ENCODE data around the gene CMSS1. TPM values are rescaled to one million over a fixed set of nuclear protein-coding genes. Genes with fewer than 3 reads are reported as not detected.

The CMSS1 gene
- total RNA-seq, 1 donor from 2014 or later = 41.1 TPM

DNA sequence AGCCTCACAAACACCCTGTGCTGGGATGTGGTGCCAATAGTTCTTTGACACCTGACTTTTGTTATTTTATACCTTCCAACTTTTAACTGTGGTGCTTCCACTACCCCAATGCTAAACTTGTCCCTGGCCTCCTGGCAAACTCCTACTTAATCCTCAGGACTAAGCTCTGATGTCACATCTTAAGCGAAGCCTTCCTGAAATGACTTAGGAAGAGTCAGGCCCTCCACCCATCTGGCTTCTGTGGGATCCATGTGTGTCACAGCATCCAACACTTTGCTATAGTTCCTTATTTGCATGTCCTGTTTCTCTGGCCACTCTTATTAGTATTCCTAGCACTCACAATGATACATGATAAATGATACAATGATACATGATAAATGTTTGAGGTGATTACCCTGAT, 163.5 kb downstream of the CMSS1 start:
- ChIA-PET POLR2A (no interaction called here), CTCF (no interaction called here)
- TF ChIP-seq, protein P1, sequence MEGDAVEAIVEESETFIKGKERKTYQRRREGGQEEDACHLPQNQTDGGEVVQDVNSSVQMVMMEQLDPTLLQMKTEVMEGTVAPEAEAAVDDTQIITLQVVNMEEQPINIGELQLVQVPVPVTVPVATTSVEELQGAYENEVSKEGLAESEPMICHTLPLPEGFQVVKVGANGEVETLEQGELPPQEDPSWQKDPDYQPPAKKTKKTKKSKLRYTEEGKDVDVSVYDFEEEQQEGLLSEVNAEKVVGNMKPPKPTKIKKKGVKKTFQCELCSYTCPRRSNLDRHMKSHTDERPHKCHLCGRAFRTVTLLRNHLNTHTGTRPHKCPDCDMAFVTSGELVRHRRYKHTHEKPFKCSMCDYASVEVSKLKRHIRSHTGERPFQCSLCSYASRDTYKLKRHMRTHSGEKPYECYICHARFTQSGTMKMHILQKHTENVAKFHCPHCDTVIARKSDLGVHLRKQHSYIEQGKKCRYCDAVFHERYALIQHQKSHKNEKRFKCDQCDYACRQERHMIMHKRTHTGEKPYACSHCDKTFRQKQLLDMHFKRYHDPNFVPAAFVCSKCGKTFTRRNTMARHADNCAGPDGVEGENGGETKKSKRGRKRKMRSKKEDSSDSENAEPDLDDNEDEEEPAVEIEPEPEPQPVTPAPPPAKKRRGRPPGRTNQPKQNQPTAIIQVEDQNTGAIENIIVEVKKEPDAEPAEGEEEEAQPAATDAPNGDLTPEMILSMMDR (IDR thresholded peaks at IDR 0.05) = no peak
- Mint-ChIP-seq H3K9me3 (peaks cover 4% of the 10 kb centered on the region), H3K27me3 (no peaks in the 10 kb centered on the region), H3K4me3 (no peak overlapping the region), H3K36me3 (ENCODE audit: low read depth) (peaks cover 5% of the 10 kb centered on the region), H3K4me1 (peaks cover 11% of the 10 kb centered on the region), H3K27ac (no peak overlapping the region)
- DNase-seq (no peak), ATAC-seq (ENCODE audit: low read depth) (no peak)
- intact Hi-C loops (cut with micrococcal nuclease) = no loop called here

DNA sequence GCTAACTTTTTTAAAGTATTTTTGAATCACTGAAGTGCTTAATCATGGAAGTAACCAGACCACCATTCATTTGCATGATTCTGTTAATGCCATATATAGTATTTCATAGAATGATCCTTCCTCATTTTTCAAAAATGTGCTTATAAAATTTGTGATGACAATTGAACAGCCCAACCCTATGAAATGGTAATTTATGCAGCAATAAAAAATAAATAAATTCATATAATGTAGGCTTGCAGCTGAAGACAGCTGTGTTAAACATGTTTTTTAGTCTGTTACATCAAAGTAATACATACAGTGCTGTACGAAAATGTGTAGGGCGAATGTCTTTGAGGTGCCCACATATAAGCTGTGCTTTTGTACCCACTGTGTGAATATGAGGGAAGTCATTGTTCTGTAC, 165.0 kb downstream of the CMSS1 start:
- TF ChIP-seq, protein P1 (IDR thresholded peaks at IDR 0.05) = no peak
- no peaks in the 10 kb centered on the region for H3K27me3 Mint-ChIP-seq
- H3K27ac Mint-ChIP-seq = no peak overlapping the region
- peaks cover 9% of the 10 kb centered on the region for H3K4me1 Mint-ChIP-seq
- ChIA-PET POLR2A (no interaction called here), CTCF (interaction anchor here (1.2 kb wide), 1 partner anchor 10 kb away, joined by 3 read pairs; no protein-coding TSS in a partner anchor)
- no peak for ATAC-seq (ENCODE audit: low read depth)
- H3K9me3 Mint-ChIP-seq = no peaks in the 10 kb centered on the region
- intact Hi-C loops (cut with micrococcal nuclease) = no loop called here
- H3K36me3 Mint-ChIP-seq (ENCODE audit: low read depth) = peaks cover 3% of the 10 kb centered on the region
- no peak overlapping the region for H3K4me3 Mint-ChIP-seq
- no peak for DNase-seq

DNA sequence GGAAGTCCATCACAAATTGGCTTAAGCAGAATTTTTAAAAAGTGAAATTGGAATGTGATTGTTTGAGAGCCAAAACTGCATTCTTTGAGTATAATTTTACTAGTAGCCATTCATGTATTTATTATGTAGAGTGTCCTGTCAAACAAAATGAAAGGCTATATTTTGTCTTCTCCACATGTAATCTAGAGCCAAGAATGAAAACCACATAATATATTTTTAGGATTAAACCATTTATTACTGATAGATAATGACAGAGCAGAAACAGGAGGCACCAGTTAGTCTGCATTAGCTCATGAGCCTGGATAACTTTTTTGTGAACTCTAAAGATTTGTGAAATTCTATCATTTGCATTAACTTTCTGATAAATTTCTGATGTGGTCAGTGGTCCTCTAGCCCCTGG, 166.5 kb downstream of the CMSS1 start:
- TF ChIP-seq, protein P1 (IDR thresholded peaks at IDR 0.05) = no peak
- no peaks in the 10 kb centered on the region for H3K9me3 Mint-ChIP-seq
- DNase-seq = no peak
- H3K4me1 Mint-ChIP-seq = peaks cover 5% of the 10 kb centered on the region
- ATAC-seq (ENCODE audit: low read depth) = no peak
- no peak overlapping the region for H3K27ac Mint-ChIP-seq
- ChIA-PET CTCF (no interaction called here), POLR2A (no interaction called here)
- H3K27me3 Mint-ChIP-seq = no peaks in the 10 kb centered on the region
- intact Hi-C loops (cut with micrococcal nuclease) = no loop called here
- H3K4me3 Mint-ChIP-seq = no peak overlapping the region
- peaks cover 3% of the 10 kb centered on the region for H3K36me3 Mint-ChIP-seq (ENCODE audit: low read depth)

DNA sequence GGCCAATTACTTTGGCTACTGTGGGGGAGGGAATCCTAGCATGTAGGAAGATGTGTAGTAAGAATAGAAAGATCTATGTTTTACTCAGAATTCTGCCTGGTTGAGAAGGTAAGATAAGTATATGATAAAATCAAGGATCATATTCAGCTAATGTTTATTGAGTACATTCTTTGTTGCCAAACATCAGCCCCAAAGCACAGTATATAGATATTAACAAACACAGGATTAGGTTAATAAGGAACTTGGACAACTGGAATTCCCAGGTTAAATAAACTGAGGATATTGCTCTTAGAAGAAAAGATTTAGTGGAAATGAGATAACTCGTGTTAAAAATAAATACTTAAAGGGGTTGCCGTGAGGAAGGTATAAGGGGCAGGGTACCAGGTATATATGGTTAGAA, 167.0 kb downstream of the CMSS1 start:
- H3K27me3 Mint-ChIP-seq = no peaks in the 10 kb centered on the region
- H3K27ac Mint-ChIP-seq = no peak overlapping the region
- no peak for ATAC-seq (ENCODE audit: low read depth)
- peaks cover 3% of the 10 kb centered on the region for H3K36me3 Mint-ChIP-seq (ENCODE audit: low read depth)
- peaks cover 8% of the 10 kb centered on the region for H3K4me1 Mint-ChIP-seq
- ChIA-PET POLR2A (no interaction called here), CTCF (no interaction called here)
- H3K9me3 Mint-ChIP-seq = no peaks in the 10 kb centered on the region
- intact Hi-C loops (cut with micrococcal nuclease) = no loop called here
- DNase-seq = no peak
- TF ChIP-seq, protein P1 (IDR thresholded peaks at IDR 0.05) = no peak
- no peak overlapping the region for H3K4me3 Mint-ChIP-seq

DNA sequence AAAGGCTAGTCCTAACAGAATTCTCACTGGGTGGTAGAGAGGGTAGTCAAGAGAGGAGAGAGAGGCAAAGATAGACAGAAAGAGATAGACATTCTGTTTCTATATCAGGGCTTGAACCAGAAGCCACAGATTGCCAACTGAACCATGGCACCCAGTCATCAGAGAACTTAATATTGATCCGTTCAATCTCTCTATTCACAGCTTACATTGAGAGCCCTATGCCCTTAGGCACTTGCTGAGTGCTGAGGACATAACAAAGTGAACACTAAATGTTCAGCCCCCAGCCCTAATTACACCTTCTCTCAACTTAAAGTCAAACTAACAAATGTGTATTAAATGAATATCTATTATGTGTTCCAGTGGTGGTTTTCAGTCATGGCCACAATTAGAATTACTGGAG, 172.5 kb downstream of the CMSS1 start:
- Mint-ChIP-seq H3K27me3 (no peaks in the 10 kb centered on the region), H3K9me3 (peaks cover 14% of the 10 kb centered on the region), H3K4me1 (peaks cover 16% of the 10 kb centered on the region), H3K27ac (no peak overlapping the region), H3K36me3 (ENCODE audit: low read depth) (peaks cover 14% of the 10 kb centered on the region), H3K4me3 (no peak overlapping the region)
- TF ChIP-seq, protein P1 (IDR thresholded peaks at IDR 0.05) = no peak
- ChIA-PET POLR2A (no interaction called here), CTCF (no interaction called here)
- DNase-seq (no peak), ATAC-seq (ENCODE audit: low read depth) (no peak)
- intact Hi-C loops (cut with micrococcal nuclease) = no loop called here

Measured in activated B cell treated with CpG ODN at 0.5 μM for 24 hours (primary cell).